Peyer's patch (tissue), 4 donors: ENCODE results near the gene KLHL29. TPM values are rescaled to one million over a fixed set of nuclear protein-coding genes. Genes with fewer than 3 reads are reported as not detected.

ENCODE experiments used
- DNase-seq, 3 donors: peaks; one replicate each; pipeline ENCODE4 v3.0.0-alpha.2; 2017 to 2019
- H3K27ac ChIP-seq, 4 donors: fragments of 200-600 bp; sonication (generic); one replicate each; pipeline ENCODE4 v1.5.1; 2016 to 2019
- H3K27me3 ChIP-seq, 2 donors: fragments of 200-600 bp; sonication (generic); one replicate each; pipeline ENCODE4 v1.5.1; 2019
- H3K36me3 ChIP-seq, 3 donors: fragments of 200-600 bp; sonication (generic); one replicate each; pipeline ENCODE4 v1.5.1; 2016 to 2019
- H3K4me1 ChIP-seq, 4 donors: fragments of 200-600 bp; sonication (generic); one replicate each; pipeline ENCODE4 v1.5.1; 2016 to 2019
- H3K4me3 ChIP-seq, 4 donors: fragments of 200-600 bp; sonication (generic); 1 replicate in 3 of 4; 2 replicates in 1 of 4; pipeline ENCODE4 v1.5.1; 2016 to 2019; ENCODE audit warnings: mild to moderate bottlenecking in 1 of 4
- H3K9me3 ChIP-seq, 4 donors: fragments of 200-600 bp; sonication (generic); one replicate each; pipeline ENCODE4 v1.5.1; 2016 to 2019; ENCODE audit warnings: mild to moderate bottlenecking in 1 of 4
- CTCF ChIP-seq, 6 experiments: fragments of 450-650 bp in 4 of 6; fragments of 200-600 bp in 2 of 6; sonication (generic) in 1 of 6; IDR thresholded peaks; one replicate each; pipeline ENCODE4 v1.5.1; 2017 to 2019; ENCODE audit warnings: antibody characterized with exemption in 6 of 6, mild to moderate bottlenecking in 3 of 6, moderate library complexity in 1 of 6
- POLR2A ChIP-seq, 2 donors: fragments of 450-650 bp; IDR thresholded peaks; one replicate each; pipeline ENCODE4 v1.5.1; 2017; ENCODE audit warnings: antibody characterized with exemption in 2 of 2, mild to moderate bottlenecking in 2 of 2, moderate library complexity in 2 of 2
- total RNA-seq, 4 donors: library from RNA; depleted of rRNA; stranded (reverse); fragments of >200 nt; gene quantifications; one replicate each; pipeline ENCODE4 v1.1.0, GENCODE V29; 2016

KLHL29 gene
- total RNA-seq, 4 donors from 2014 or later = 1.1 to 18.2 (median 5.0) TPM

GRCh38 chr2:23635442-23636340 lies 250.7 kb downstream of the KLHL29 start:
- H3K27me3 ChIP-seq = no peaks in the 10 kb centered on the region
- H3K27ac ChIP-seq = no peak overlapping the region

GRCh38 chr2:23636426-23636825 lies 251.4 kb downstream of the KLHL29 start:
- Histone ChIP-seq H3K27ac (no peak overlapping the region), H3K4me1 (peaks cover 0 to 10% (median 0%) of the 10 kb centered on the region in 4 donors), H3K4me3 (no peak overlapping the region), H3K9me3 (no peaks in the 10 kb centered on the region), H3K36me3 (no peaks in the 10 kb centered on the region), H3K27me3 (no peaks in the 10 kb centered on the region)
- DNase-seq = no peak
- no peak for TF ChIP-seq POLR2A (IDR thresholded peaks at IDR 0.05)
- TF ChIP-seq CTCF (IDR thresholded peaks at IDR 0.05) = no peak

More at GRCh38 chr2:23635442-23636340, 250.7 kb downstream of the KLHL29 start:
- Histone ChIP-seq H3K9me3 (no peaks in the 10 kb centered on the region), H3K36me3 (no peaks in the 10 kb centered on the region), H3K4me1 (peaks cover 0 to 10% (median 0%) of the 10 kb centered on the region in 4 donors), H3K4me3 (no peak overlapping the region)
- TF ChIP-seq CTCF (IDR thresholded peaks at IDR 0.05) (no peak), POLR2A (IDR thresholded peaks at IDR 0.05) (no peak)
- no peak for DNase-seq

- no peak for TF ChIP-seq CTCF (IDR thresholded peaks at IDR 0.05)
- no peak for TF ChIP-seq POLR2A (IDR thresholded peaks at IDR 0.05)
- Histone ChIP-seq H3K27me3 (no peaks in the 10 kb centered on the region), H3K27ac (no peak overlapping the region), H3K36me3 (no peaks in the 10 kb centered on the region), H3K4me3 (no peak overlapping the region), H3K4me1 (peaks cover 0 to 10% (median 0%) of the 10 kb centered on the region in 4 donors), H3K9me3 (no peaks in the 10 kb centered on the region)
- no peak for DNase-seq
Observed at GRCh38 chr2:23637011-23637778, 252.2 kb downstream of the KLHL29 start.

GRCh38 chr2:23639406-23639982 lies 254.5 kb downstream of the KLHL29 start:
- Histone ChIP-seq H3K27me3 (no peaks in the 10 kb centered on the region), H3K4me1 (peaks cover 0 to 10% (median 0%) of the 10 kb centered on the region in 4 donors), H3K27ac (no peak overlapping the region), H3K9me3 (no peaks in the 10 kb centered on the region), H3K4me3 (no peak overlapping the region), H3K36me3 (peaks cover 0 to 11% (median 0%) of the 10 kb centered on the region in 3 donors)
- DNase-seq = no peak
- TF ChIP-seq POLR2A (IDR thresholded peaks at IDR 0.05) (no peak), CTCF (IDR thresholded peaks at IDR 0.05) (no peak)

GRCh38 chr2:23640711-23641110 lies 255.7 kb downstream of the KLHL29 start:
- Histone ChIP-seq H3K36me3 (peaks cover 0 to 11% (median 0%) of the 10 kb centered on the region in 3 donors), H3K27ac (no peak overlapping the region), H3K4me3 (no peak overlapping the region), H3K4me1 (peaks cover 0 to 10% (median 0%) of the 10 kb centered on the region in 4 donors), H3K27me3 (no peaks in the 10 kb centered on the region), H3K9me3 (no peaks in the 10 kb centered on the region)
- DNase-seq = no peak
- TF ChIP-seq CTCF (IDR thresholded peaks at IDR 0.05) (no peak), POLR2A (IDR thresholded peaks at IDR 0.05) (no peak)
